C4-2B (cell line): ENCODE measurements around the gene DOLPP1.

Experiments used
- ZFX ChIP-seq: fragments of 450-650 bp; IDR thresholded peaks from 2 replicates; pipeline ENCODE4 v1.6.1; 2017
- TF ChIP-seq, protein P1 (sequence below): fragments of 450-650 bp; conservative IDR thresholded peaks from 2 replicates; pipeline ENCODE4 v1.5.1; 2017; ENCODE audit warnings: mild to moderate bottlenecking

DNA sequence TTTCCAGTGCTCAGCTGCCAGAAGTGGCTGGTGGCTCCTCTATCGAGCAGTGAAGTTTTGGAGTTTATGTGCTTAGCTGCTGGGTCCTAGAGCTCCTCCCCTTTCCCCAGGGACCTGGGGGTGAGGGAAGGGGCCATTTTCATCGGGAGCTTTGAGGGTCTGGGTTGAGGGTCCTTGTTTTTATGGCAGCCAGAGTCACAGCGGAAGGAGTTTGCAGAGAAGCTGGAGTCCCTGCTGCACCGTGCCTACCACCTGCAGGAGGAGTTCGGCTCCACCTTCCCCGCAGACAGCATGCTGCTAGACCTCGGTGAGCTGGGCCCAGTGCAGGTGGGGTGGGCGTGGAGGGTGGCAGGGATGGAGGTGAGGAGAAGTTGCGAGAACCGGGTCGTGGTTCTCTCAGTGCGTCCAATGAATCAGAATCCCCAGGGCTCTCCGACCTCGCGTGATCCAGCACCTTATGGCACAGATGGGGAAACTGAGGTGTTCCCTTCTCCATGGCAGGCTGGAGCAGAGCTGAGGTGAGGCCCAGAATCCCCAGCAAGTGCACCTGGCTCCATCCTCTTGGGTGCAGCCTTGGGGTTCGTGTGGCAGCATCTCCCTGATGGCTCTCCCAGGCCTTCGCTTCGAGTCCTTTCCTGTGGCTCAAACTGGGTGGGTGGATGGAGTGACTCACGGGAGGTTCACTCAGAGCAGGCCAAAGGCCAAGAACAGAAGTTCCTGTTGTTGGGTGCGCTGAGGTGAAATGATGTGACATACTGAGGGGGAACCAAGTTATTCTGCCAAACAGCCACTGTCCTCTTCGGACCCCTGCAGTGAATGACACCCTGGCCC lies 21.7 kb upstream of the DOLPP1 start:
- TF ChIP-seq, protein P1, sequence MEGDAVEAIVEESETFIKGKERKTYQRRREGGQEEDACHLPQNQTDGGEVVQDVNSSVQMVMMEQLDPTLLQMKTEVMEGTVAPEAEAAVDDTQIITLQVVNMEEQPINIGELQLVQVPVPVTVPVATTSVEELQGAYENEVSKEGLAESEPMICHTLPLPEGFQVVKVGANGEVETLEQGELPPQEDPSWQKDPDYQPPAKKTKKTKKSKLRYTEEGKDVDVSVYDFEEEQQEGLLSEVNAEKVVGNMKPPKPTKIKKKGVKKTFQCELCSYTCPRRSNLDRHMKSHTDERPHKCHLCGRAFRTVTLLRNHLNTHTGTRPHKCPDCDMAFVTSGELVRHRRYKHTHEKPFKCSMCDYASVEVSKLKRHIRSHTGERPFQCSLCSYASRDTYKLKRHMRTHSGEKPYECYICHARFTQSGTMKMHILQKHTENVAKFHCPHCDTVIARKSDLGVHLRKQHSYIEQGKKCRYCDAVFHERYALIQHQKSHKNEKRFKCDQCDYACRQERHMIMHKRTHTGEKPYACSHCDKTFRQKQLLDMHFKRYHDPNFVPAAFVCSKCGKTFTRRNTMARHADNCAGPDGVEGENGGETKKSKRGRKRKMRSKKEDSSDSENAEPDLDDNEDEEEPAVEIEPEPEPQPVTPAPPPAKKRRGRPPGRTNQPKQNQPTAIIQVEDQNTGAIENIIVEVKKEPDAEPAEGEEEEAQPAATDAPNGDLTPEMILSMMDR: no peak
- TF ChIP-seq ZFX: no peak
